ENCODE measurements around the gene BLTP3B. TPM values are rescaled to one million over a fixed set of nuclear protein-coding genes. Genes with fewer than 3 reads are reported as not detected.

Gene BLTP3B
- polyA plus RNA-seq, 1 of the 3 experiments (the other 2 are of a cell fraction), result 5.8 TPM

DNA sequence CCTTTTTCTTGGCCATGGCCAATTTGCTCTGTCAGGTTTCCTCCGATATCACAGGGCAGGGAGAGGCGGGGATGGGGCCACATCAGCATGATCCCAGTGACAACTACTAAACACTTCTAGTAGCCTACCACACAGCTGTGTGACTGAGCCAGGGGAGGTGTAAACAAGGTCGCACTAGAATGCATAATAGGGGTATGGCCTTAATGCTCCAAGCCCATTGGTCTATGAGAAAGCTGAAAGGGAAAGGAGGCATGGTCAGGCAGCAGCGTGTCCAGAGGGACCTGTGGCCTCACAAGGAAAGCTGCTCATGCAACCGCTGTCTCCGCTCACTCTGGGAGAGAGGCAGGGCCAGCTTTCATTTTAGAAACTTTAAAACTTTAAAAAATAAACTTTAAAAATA is 30.4 kb upstream of the BLTP3B start:
- no peak overlapping the region for H3K4me2 ChIP-seq
- H3K79me2 ChIP-seq (ENCODE audit: insufficient read depth), result no peaks in the 10 kb centered on the region
- 92% methylated on average over 4 of the region's 6 CpGs for WGBS (ENCODE audit: low lambda C conversion rate)
- H3K9me2 ChIP-seq, result no peaks in the 10 kb centered on the region
- ChIA-PET CTCF (interaction anchor here (0.8 kb wide), 1 partner anchor 9 kb away, joined by 3 read pairs; no protein-coding TSS in a partner anchor), POLR2A (no interaction called here)
- no peak for DNase-seq
- H3K9ac ChIP-seq, result no peak overlapping the region
- no peak overlapping the region for H2AFZ ChIP-seq (ENCODE audit: low read depth)
- no peaks in the 10 kb centered on the region; a peak in 1 of 4 replicates for H3K4me1 ChIP-seq (ENCODE audit: control insufficient read depth in 1 of 2, insufficient read depth in 2 of 2, low read depth in 1 of 2, low read length in 1 of 2)
- no peaks in the 10 kb centered on the region for H4K20me1 ChIP-seq (ENCODE audit: insufficient read depth)
- no peaks in the 10 kb centered on the region for H3K27me3 ChIP-seq (ENCODE audit: insufficient read depth)
- peaks cover 0 to 2% of the 10 kb centered on the region in 2 experiments for H3K36me3 ChIP-seq (replicated peaks in 1 of 2; ENCODE audit: control insufficient read depth in 1 of 2, insufficient read depth in 2 of 2, low read length in 1 of 2)
- no peaks in the 10 kb centered on the region for H3K9me3 ChIP-seq
- TF ChIP-seq FOXM1 (IDR thresholded peaks at IDR 0.05; ENCODE audit: low read depth) (no peak), RCOR1 (IDR thresholded peaks at IDR 0.05; ENCODE audit: low read length) (no peak), RFX5 (IDR thresholded peaks at IDR 0.05; ENCODE audit: low read length) (no peak), MXI1 (IDR thresholded peaks at IDR 0.05; ENCODE audit: low read depth, low read length) (no peak), TCF12 (IDR thresholded peaks at IDR 0.05) (no peak), TEAD4 (IDR thresholded peaks at IDR 0.05; ENCODE audit: borderline replicate concordance, insufficient read depth) (no peak), RAD21 (IDR thresholded peaks at IDR 0.05; ENCODE audit: low read length) (no peak), ELF1 (IDR thresholded peaks at IDR 0.05) (no peak), TAF1 (IDR thresholded peaks at IDR 0.05; ENCODE audit: borderline replicate concordance, low read depth, low read length) (no peak), RXRA (IDR thresholded peaks at IDR 0.05; ENCODE audit: borderline replicate concordance, low read depth) (no peak), JUND (IDR thresholded peaks at IDR 0.05) (no peak)
- TF ChIP-seq, protein P1, sequence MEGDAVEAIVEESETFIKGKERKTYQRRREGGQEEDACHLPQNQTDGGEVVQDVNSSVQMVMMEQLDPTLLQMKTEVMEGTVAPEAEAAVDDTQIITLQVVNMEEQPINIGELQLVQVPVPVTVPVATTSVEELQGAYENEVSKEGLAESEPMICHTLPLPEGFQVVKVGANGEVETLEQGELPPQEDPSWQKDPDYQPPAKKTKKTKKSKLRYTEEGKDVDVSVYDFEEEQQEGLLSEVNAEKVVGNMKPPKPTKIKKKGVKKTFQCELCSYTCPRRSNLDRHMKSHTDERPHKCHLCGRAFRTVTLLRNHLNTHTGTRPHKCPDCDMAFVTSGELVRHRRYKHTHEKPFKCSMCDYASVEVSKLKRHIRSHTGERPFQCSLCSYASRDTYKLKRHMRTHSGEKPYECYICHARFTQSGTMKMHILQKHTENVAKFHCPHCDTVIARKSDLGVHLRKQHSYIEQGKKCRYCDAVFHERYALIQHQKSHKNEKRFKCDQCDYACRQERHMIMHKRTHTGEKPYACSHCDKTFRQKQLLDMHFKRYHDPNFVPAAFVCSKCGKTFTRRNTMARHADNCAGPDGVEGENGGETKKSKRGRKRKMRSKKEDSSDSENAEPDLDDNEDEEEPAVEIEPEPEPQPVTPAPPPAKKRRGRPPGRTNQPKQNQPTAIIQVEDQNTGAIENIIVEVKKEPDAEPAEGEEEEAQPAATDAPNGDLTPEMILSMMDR (IDR thresholded peaks at IDR 0.05), result no peak
- TF ChIP-seq, protein P2, sequence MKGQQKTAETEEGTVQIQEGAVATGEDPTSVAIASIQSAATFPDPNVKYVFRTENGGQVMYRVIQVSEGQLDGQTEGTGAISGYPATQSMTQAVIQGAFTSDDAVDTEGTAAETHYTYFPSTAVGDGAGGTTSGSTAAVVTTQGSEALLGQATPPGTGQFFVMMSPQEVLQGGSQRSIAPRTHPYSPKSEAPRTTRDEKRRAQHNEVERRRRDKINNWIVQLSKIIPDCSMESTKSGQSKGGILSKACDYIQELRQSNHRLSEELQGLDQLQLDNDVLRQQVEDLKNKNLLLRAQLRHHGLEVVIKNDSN (IDR thresholded peaks at IDR 0.05; ENCODE audit: borderline replicate concordance, low read depth), result no peak
- H3F3A ChIP-seq (replicated peaks; ENCODE audit: insufficient read depth), result no peaks in the 10 kb centered on the region
- H3K27ac ChIP-seq (ENCODE audit: low read depth in 2 of 2, low read length in 1 of 2), result no peak overlapping the region
- no peak overlapping the region for H3K4me3 ChIP-seq (ENCODE audit: low read depth in 2 of 2, low read length in 1 of 2)

DNA sequence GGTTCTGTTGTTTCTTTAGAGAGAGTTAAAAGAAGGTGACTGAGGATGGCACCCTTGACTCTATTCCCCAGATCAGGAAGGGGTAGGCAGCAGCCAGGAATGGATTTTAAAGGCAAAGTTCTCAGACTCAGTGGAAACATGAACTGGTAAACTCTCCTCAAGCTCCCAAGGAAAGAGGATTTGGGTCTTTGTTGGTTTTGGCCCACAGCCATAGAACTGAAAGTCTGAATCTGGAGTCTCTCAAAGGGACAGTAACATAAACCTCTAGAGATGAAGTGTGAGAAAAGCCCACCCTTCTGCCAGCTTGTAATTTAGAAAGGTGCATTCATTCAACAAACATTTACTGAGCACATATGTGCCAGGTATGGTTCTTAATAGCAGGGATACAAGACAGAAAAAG is 28.6 kb upstream of the BLTP3B start:
- no peak overlapping the region for H3K27ac ChIP-seq (ENCODE audit: low read depth in 2 of 2, low read length in 1 of 2)
- ChIA-PET POLR2A (no interaction called here), CTCF (interaction anchor here (1.1 kb wide), 1 partner anchor 63 kb away, joined by 3 read pairs; no protein-coding TSS in a partner anchor)
- H3K27me3 ChIP-seq (ENCODE audit: insufficient read depth), result no peaks in the 10 kb centered on the region
- no peak overlapping the region for H3K4me2 ChIP-seq
- no peaks in the 10 kb centered on the region; a peak in 1 of 4 replicates for H3K4me1 ChIP-seq (ENCODE audit: control insufficient read depth in 1 of 2, insufficient read depth in 2 of 2, low read depth in 1 of 2, low read length in 1 of 2)
- peaks cover 0 to 2% of the 10 kb centered on the region in 2 experiments for H3K36me3 ChIP-seq (replicated peaks in 1 of 2; ENCODE audit: control insufficient read depth in 1 of 2, insufficient read depth in 2 of 2, low read length in 1 of 2)
- H2AFZ ChIP-seq (ENCODE audit: low read depth), result no peak overlapping the region
- H3K9ac ChIP-seq, result no peak overlapping the region
- H3K79me2 ChIP-seq (ENCODE audit: insufficient read depth), result no peaks in the 10 kb centered on the region
- H3F3A ChIP-seq (replicated peaks; ENCODE audit: insufficient read depth), result no peaks in the 10 kb centered on the region
- H4K20me1 ChIP-seq (ENCODE audit: insufficient read depth), result no peaks in the 10 kb centered on the region
- no peaks in the 10 kb centered on the region for H3K9me2 ChIP-seq
- no peaks in the 10 kb centered on the region for H3K9me3 ChIP-seq
- no peak overlapping the region for H3K4me3 ChIP-seq (ENCODE audit: low read depth in 2 of 2, low read length in 1 of 2)
- no peak for DNase-seq
- TF ChIP-seq POLR2AphosphoS5 (IDR thresholded peaks at IDR 0.05; ENCODE audit: low read depth, low read length), result no peak
- 0 out of 2 replicates have a peak, but pooled peaks have one; percentile 10 for TF ChIP-seq TCF12 (IDR thresholded peaks at IDR 0.05)

Data from SK-N-SH (cell line).